Spleen (tissue), 7 donors: Measurements from ENCODE around the gene SLC6A20.

Experiments used
- CTCF ChIP-seq, 11 experiments: fragments of 200-600 bp in 7 of 11; fragments of 450-650 bp in 4 of 11; sonication (generic) in 4 of 11; IDR thresholded peaks in 8 of 11; conservative IDR thresholded peaks in 3 of 11; 1 replicate in 7 of 11; 2 replicates in 4 of 11; pipeline versions ENCODE4 v1.4.0 to v1.8.0; 2016 to 2021; ENCODE audit warnings: antibody characterized with exemption in 11 of 11, inconsistent platforms in 4 of 11, mild to moderate bottlenecking in 1 of 11
- POLR2AphosphoS5 ChIP-seq, 3 donors: sonication (generic); formaldehyde crosslinking; IDR thresholded peaks; one replicate each; pipeline ENCODE4 v1.5.1; 2017; ENCODE audit warnings: antibody characterized with exemption in 3 of 3
- donor health status: DM: no; HTN: no; CAD: no; lungs with moderate emphysema.
- donor health status: DM: no; HTN: no; CAD: no.
- donor health status: DM: no; HTN: no; CAD: no.

- TF ChIP-seq CTCF (IDR thresholded peaks at IDR 0.05 in 8 of 11, conservative IDR thresholded peaks at IDR 0.05 in 3 of 11), result no peak
- no peak for TF ChIP-seq POLR2AphosphoS5 (IDR thresholded peaks at IDR 0.05)
Observed at GRCh38 chr3:45729614-45730013, 66.7 kb downstream of the SLC6A20 start.
